ENCODE results near the gene ZNF212.

The ZNF212 gene

GRCh38 chr7:149239345-149240143, at the start of gene ZNF212:
Gene ZNF212, plus strand, starts transcription at chr7:149239651. Its CDS starts 128 bp downstream, at chr7:149239779.
- DNase-seq (ENCODE audit: low spot score), result peak; percentile 95

GRCh38 chr7:149191851-149192250, 47.6 kb upstream of the ZNF212 start:
- DNase-seq (ENCODE audit: low spot score), result no peak

- DNase-seq (ENCODE audit: low spot score), result no peak
Measured at GRCh38 chr7:149194799-149195179, 44.7 kb upstream of the ZNF212 start.

GRCh38 chr7:149195180-149196150, 44.0 kb upstream of the ZNF212 start, which contains the start of gene ZNF282:
Gene ZNF282, plus strand, starts transcription at chr7:149195546. Its CDS starts 44 bp downstream, at chr7:149195590.
- peak; percentile 93 for DNase-seq (ENCODE audit: low spot score)

GRCh38 chr7:149196151-149196704, 43.2 kb upstream of the ZNF212 start:
- no peak for DNase-seq (ENCODE audit: low spot score)

GRCh38 chr7:149196705-149197171, 42.7 kb upstream of the ZNF212 start:
- no peak for DNase-seq (ENCODE audit: low spot score)

- no peak for DNase-seq (ENCODE audit: low spot score)
Measured at GRCh38 chr7:149197675-149198074, 41.8 kb upstream of the ZNF212 start.

GRCh38 chr7:149198161-149198816, 41.2 kb upstream of the ZNF212 start:
- DNase-seq (ENCODE audit: low spot score), result no peak

- DNase-seq (ENCODE audit: low spot score), result no peak
Measured at GRCh38 chr7:149199234-149199995, 40.0 kb upstream of the ZNF212 start.

- no peak for DNase-seq (ENCODE audit: low spot score)
Measured at GRCh38 chr7:149202831-149203231, 36.6 kb upstream of the ZNF212 start.

- no peak for DNase-seq (ENCODE audit: low spot score)
Measured at GRCh38 chr7:149205690-149206381, 33.6 kb upstream of the ZNF212 start.

GRCh38 chr7:149207324-149208035, 32.0 kb upstream of the ZNF212 start:
- no peak for DNase-seq (ENCODE audit: low spot score)

GRCh38 chr7:149209518-149210269, 29.8 kb upstream of the ZNF212 start:
- DNase-seq (ENCODE audit: low spot score), result no peak

- no peak for DNase-seq (ENCODE audit: low spot score)
Measured at GRCh38 chr7:149210551-149210950, 28.9 kb upstream of the ZNF212 start.

- no peak for DNase-seq (ENCODE audit: low spot score)
Measured at GRCh38 chr7:149214020-149214720, 25.3 kb upstream of the ZNF212 start.

- DNase-seq (ENCODE audit: low spot score), result no peak
Measured at GRCh38 chr7:149216402-149216801, 23.0 kb upstream of the ZNF212 start.

- no peak for DNase-seq (ENCODE audit: low spot score)
Measured at GRCh38 chr7:149217570-149217969, 21.9 kb upstream of the ZNF212 start.
